GM23248 (cell line): Measurements from ENCODE around the gene SYNE1.

Experiments
- EZH2 ChIP-seq: fragments of 200-600 bp; sonication (generic); IDR thresholded peaks from 2 replicates; pipeline ENCODE4 v1.6.1; 2018; ENCODE audit warnings: antibody characterized with exemption, mild to moderate bottlenecking; ENCODE audit not compliant: insufficient read depth, poor library complexity, severe bottlenecking
- EZH2phosphoT487 ChIP-seq: fragments of 200-600 bp; sonication (generic); IDR thresholded peaks from 2 replicates; pipeline ENCODE4 v1.6.1; 2018; ENCODE audit warnings: antibody characterized with exemption, moderate library complexity, mild to moderate bottlenecking, low read depth; ENCODE audit not compliant: insufficient read depth

DNA sequence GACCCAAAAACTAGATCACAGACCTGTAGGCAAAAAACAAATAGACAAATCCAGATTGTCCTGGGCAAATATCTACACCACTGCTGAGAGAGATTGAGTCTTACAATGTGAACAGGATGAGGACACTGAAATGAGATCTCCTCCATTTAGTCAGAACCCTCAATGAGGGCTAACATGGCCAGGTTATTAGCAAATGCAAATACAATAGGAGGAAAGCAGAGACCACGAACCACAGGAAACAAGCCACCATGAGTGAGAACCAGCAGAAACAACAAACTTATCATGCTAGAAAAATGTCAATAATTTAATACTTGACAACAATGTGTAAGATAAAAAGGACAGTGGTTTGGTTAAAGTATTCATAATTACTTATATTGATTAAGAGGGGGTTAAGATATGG lies 162.8 kb downstream of the SYNE1 start:
- TF ChIP-seq EZH2 (no peak), EZH2phosphoT487 (no peak)
